ENCODE results near the gene MDM2. TPM values are rescaled to one million over a fixed set of nuclear protein-coding genes. Genes with fewer than 3 reads are reported as not detected.

MDM2 gene
- total and polyA plus RNA-seq, 9 of the 15 experiments (the other 6 are each of a cell fraction or from before 2014, with no cell fraction given) = 13.6 to 100 (median 49.0) TPM

GRCh38 chr12:68808388-68809189, 612 bp downstream of the MDM2 start (continued):
- TF ChIP-seq USF2 (CRISPR knock-in tag; IDR thresholded peaks at IDR 0.05) (no peak), PHB (CRISPR knock-in tag; IDR thresholded peaks at IDR 0.05) (no peak), ZNF23 (CRISPR knock-in tag; IDR thresholded peaks at IDR 0.05) (no peak), CTBP1 (IDR thresholded peaks at IDR 0.05; ENCODE audit: borderline replicate concordance) (no peak), GABPB2 (CRISPR knock-in tag; conservative IDR thresholded peaks at IDR 0.05) (no peak), PCBP1 (IDR thresholded peaks at IDR 0.05; ENCODE audit: low read depth, low read length, poor library complexity, severe bottlenecking) (no peak), POLR2B (IDR thresholded peaks at IDR 0.05; ENCODE audit: low read depth, partially characterized antibody) (peak; percentile 3), CBFA2T2 (conservative IDR thresholded peaks at IDR 0.05) (no peak), ZC3H4 (CRISPR knock-in tag; IDR thresholded peaks at IDR 0.05; ENCODE audit: borderline replicate concordance) (no peak), HEY1 (CRISPR knock-in tag; IDR thresholded peaks at IDR 0.05; ENCODE audit: borderline replicate concordance) (no peak), MITF (IDR thresholded peaks at IDR 0.05) (no peak; the same call in 1 of the 2 replicates), NR3C1 (CRISPR knock-in tag; IDR thresholded peaks at IDR 0.05) (0 out of 2 replicates have a peak, but pooled peaks have one; percentile 21), ZNF280B (CRISPR knock-in tag; IDR thresholded peaks at IDR 0.05) (no peak), ZNF311 (CRISPR knock-in tag; IDR thresholded peaks at IDR 0.05) (no peak), ZNF24 (IDR thresholded peaks at IDR 0.05) (no peak), ZNF668 (CRISPR knock-in tag; IDR thresholded peaks at IDR 0.05) (no peak), BRF2 (IDR thresholded peaks at IDR 0.05; ENCODE audit: borderline replicate concordance, insufficient read depth, insufficient read length) (no peak), CAMTA2 (CRISPR knock-in tag; conservative IDR thresholded peaks at IDR 0.05) (0 out of 2 replicates have a peak, but pooled peaks have one; percentile 19), RUNX1 (IDR thresholded peaks at IDR 0.05; ENCODE audit: low read depth) (no peak), U2AF1 (optimal IDR thresholded peaks at IDR 0.05; ENCODE audit: low read depth, low read length) (peak; percentile 1)

Data from K562 (cell line).